NCI-H526 (cell line): ENCODE data around the gene CDC14A.

Experiments
- DNase-seq, 2 experiments: peaks; one replicate each; lab custom pipeline; 2025; lab: John Stamatoyannopoulos, UW

The CDC14A gene

DNA sequence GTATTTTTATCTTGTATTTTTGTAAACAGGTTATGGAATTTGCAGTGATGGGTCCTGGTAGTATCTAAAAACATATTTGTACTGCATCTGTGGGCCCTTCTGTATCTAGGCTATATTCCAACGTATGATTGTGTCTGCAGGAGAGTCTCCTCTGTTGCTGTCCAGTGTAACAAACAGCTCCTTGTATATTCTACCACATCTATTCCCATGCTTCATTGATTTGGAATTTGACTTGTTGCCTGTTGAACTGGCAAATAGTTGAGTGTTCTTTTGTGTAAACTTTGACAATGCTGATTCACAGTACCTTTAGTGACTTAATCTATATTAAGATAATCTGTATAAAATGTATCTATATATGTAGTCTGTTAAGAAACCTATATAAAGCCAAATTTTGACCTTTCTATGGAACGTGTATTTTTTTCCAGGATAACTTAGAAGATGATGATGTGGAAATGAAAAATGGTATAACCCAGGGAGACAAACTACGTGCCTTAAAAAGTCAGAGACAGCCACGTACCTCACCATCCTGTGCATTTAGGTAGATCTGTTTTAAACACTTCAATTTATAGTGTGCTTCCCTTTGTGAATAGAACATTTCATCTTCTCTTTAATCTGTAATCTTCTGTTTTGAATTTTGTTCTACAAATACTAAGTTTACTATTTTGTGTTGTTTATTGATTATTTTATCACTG, 142.2 kb downstream of the CDC14A start:
- DNase-seq: no peak

DNA sequence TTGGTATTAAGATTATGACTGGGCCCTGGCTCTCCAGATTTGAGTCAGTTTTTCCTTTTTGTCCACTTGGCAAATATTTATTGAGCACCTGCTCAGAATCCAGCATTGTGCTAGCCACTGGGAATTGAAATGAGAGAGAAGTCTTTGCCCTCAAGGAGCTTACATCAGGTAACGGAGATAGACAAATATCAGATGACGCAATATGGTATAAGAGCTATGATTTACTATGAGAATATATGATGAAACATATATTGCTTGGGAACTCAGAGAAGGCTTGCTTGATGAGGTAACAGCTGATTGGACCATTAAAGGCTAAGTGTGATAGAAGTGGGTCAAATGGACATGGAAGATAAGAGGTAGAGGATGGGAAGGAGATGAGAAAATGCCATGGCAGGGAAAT, 144.6 kb downstream of the CDC14A start:
- no peak for DNase-seq

DNA sequence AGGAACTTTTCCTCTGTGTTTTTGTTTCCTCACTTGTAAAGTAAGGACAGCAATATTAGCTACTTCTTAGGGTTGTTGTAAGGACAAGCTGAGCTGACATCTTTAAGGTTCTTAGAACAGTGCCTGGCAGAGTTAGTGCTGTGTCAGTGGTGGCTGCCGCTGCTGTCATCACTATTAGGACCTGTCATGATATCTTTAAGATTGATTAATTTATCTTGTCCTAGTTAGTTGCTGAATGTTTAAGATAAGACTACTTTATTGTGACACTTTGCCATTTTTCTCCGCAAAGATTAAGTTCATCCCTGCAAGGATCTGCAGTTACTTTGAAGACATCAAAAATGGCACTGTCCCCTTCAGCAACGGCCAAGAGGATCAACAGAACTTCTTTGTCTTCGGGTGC, 145.5 kb downstream of the CDC14A start:
- no peak for DNase-seq

DNA sequence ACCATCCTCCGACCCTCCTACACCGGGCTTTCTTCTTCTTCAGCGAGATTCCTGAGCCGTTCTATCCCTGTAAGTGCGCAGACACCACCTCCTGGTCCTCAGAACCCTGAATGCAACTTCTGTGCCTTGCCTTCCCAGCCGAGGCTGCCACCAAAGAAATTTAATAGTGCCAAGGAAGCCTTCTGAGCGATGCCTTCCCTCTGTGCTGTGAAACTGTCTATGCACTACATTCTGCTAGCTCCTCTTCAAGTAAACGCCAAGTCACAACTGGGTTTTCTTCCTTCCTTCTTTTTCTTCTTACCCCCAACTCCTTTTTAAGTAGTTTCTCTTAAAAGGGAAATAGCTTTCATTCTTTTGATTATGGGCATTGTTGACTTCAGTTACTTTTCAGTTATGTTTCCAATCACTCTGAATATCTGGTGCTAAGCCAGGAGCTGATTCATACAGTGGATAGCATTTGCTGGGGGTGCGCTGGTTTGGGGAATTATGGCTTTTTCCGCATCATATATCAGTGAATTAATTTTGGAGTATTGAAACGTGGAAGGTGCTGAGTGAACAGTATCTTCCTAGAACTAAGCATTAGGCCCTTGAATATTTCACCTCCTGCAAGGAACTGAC, 147.0 kb downstream of the CDC14A start:
- DNase-seq: no peak

DNA sequence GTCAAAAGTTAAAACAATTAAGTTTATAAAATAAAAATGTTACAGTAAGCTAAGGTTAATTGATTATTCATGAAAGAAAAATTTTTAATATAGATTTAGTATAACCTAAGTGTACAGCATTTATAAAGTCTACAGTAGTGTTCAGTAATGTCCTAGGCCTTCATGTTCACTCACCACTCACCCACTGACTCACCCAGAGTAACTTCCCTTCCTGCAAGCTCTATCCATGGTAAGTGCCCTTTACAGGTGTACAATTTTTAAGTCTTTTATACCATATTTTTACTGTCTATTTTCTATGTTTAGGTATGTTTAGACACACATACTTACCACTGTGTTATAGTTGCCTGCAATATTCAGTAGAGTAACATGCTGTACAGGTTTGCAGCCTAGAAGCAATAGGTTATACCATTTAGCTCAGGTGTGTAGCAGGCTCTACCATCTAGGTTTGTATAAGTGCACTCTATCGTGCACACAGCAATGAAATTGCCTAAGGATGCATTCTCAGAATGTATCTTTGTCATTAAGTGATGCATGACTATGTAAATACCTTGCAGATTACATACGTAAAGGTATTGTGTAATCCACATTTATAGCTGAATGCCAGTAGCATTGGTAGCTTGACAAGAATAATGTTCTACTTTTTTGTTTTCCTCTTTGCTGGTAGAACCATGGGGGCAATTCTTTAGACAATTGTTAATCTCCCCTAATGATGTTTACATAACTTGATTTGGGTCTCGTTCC, 149.9 kb downstream of the CDC14A start:
- peak; percentile 12 to 38 for DNase-seq

DNA sequence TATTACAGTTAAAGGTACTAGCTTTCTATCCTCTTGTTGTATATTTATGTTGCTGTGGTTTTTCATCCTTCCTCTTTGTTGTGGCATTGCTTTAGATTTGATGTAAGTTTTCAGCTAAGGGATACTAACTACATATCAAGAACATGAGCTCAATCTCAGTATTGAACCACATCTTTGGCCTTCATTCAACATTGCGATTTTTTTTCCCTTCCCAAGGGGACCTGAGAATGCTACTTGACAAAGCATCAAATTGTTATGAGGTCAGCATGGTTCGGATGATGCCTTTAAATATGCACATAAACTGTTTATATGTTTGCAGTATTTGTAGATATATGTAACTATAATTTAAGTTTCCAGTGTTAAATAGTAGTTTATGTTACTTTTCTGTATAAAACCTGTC, 153.9 kb downstream of the CDC14A start:
- no peak for DNase-seq

DNA sequence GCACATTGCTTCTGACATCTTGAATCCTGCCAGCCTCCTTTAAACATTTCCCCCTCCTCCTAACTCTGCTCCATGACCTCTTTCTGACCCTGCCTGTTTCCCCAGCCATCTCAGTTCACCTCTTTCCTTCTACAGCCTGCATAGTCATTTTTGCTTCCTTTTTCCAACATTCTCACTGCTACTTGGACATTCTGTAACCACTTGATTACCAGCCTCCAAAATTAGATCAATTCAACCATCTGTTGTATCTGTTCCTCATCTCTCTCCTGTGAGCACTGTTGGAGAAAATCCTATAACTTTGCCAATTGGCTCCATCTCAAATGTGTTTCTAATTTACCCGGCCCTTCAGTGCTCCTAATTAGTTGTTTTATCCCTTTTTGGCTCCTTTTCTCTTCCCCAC, 158.1 kb downstream of the CDC14A start:
- DNase-seq: no peak

DNA sequence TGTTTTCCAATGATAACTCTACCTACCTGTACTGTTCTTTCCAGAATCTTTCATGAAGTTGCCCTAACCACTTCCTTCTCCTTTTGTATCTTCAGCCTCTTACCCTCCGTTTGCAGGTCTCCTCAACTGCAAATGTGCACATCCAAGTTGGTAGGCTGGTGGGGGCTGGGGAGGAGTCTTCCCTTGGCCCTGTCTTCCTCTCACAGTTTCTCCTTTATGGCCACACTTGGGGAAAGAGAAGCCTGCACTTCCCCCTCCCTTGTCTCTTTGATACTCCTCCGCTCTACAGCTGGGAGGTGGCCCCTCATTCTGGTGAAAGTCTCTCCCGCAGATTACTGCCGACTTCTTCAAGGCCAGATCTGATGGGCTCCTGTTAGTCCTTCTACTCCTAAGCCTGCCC, 158.8 kb downstream of the CDC14A start:
- no peak for DNase-seq

DNA sequence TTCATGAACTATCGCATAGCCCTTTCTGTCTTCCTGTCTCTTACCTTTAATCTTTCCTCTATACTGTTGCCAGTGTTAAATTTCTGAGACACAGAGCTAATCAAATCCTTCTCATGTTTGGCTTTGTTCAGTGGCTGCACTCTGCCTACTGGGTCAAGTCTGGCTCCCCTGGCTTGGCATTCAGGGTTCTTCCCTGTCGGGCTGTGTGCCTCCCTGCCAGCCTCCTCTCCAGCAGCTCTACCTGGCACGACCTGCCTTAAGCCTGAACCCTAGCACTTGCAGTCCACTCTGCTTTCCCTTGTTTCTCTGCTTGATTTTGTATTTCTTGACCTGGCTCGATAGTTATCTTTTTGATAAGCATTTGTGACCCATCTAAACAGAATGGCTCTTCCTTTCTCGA, 159.5 kb downstream of the CDC14A start:
- DNase-seq: no peak

DNA sequence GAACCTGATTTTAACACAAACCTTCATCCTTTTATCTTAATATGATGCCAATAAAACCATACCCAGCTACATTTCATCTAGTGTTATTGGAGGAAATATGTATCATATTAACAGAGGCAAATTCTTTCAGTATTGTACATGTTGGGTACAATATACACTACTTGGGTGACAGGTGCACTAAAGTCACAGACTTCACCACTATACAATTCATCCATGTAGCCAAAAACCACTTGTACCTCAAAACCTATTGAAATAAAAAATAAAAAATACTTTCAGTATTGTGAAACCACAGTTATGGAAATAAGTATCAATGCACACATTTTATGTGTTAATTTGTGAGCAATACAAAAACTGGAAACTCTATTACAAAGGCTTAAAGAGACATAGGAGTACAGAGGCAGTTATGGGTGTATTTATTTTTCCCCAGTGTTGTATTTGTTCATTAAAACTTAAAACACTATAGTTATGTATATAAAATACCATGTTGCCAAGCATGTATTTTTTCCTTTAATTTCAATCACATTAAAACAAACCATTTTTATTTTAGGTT, 160.6 kb downstream of the CDC14A start:
- DNase-seq: no peak

DNA sequence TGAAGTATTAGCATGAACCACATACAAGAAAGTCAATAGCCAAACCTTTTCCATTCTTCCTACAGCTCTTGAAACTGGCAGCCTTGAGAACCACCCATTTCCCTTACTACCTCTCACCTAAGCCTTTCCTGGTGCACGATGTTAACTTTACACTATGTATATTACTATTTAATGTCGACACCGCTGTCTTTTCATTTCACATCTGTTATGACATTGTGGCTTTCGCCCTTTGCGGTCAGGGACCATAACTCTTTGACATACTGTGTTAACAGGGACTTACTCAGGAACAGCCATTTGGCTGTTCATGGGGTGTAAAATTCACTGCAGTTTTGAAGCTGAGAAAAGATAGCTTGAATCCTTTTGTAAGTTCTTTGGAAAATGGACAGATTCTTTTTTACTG, 164.6 kb downstream of the CDC14A start:
- no peak for DNase-seq

DNA sequence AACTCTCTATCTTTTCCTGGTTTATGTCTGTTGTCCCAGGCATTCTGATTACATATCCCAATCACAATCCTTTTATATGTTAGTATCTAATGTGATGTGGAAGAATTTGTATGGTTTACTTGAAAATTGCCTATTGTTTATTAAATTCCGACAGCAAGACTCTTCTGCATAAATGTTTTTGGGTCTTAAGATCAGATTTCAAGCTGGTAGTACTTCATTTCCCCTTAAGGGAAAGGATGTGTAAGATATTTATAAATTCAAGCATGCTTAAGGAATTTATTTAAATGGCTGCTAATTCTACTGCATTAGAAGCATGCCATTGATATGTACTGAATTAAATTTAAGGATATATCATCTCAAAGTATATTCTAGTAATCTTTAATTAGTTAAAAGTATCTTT, 165.2 kb downstream of the CDC14A start:
- DNase-seq: no peak

DNA sequence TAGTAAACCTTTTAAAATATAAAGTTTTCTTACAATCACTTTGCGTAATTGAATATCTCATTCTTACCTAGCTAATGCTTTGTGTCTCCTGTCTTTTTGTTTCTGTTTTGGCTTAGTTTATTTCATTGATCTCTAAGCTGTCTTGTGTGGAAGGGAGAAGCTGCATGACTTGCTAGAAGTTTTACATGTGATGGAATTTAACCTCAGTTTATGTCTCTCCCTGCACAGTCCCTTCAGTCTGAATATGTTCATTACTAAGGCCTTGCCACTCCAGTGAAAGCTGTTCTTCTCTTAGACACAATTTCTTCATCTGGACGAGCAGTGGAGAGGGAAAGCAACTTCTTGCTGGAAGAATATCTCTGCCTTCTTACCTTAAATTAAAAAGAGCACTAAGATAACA, 165.7 kb downstream of the CDC14A start:
- DNase-seq: no peak

DNA sequence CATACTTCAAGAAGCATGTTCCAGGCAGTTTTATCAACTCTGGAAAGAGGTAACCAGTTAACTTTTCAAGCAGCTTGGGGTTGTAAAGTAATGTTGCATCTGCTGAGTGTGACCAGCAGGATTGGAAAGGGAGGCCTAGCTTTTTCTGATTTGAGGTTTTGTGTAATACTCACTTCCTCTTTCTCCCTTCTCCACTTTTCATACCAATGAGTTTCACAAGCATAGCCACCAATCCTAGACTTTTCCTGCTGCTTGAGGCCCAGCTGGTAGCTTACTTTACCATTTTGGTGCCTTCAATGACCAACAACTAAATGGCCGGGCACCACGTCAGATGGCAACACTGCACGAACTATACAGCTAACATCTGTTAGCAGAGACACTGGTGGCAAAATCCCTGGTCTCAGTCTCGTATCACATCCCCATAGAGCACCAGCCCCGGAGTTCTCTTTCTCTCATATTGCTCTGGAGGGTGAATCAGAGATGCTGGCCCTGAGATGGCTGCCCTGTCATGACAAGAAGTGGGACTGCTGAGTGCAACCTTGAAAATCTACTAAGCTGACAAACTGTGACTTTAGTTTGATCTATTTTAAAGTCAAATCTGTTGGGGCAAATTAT, 170.8 kb downstream of the CDC14A start:
- no peak for DNase-seq

DNA sequence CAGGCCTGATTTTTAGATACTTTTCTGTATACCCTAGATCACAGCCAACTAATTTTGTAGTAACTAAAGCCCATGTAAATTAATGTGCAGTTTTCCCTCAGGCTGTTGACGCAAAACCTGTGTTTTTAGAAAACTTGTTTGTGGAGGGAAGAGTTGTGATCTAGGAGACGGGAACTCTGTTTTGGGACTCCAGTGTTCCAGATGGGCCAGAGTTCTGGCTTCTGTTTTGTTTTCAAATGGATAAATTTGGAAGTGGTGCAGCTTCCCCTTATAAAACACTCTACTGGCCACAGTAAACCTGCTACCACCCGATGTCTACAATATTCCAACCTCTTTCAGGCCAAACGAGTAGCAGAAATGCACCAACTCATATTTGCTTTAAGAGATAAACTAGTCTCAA, 172.0 kb downstream of the CDC14A start:
- no peak for DNase-seq

DNA sequence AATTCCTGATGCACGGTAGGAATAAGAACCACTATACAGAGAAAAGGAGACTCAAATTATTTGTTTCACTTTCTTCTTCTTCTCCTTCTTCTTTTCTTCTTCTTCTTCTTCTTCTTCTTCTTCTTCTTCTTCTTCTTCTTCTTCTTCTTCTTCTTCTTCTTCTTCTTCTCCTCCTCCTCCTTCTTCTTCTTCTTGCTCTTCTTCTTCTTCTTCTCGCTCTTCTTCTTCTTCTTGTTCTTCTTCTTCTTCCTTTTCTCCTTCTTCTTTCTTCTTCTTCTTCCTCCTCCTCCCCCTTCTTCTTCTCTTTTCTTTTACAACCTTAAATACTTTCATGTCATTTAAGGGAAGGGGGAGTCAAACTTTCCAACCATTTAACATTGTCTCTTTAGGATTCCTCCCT, 174.6 kb downstream of the CDC14A start:
- DNase-seq: no peak

DNA sequence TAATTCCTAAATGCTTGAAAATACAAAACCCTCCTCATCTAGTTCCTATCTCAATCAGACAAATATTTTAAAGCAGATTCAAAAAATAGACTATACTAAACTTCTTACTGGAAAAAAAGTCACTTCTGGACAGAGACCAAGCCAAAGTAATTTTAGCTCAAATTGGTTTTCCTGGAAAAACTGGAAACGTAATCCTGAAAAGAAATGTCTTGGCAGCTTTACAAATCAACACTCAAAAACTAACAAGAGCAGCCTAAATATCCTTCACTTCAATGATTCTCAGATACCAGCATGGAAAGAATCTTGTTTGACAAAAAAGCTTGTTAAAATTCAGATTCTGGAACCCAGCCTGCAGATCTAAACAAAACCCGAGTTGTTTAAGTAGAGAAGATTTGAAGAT, 176.6 kb downstream of the CDC14A start:
- no peak for DNase-seq

DNA sequence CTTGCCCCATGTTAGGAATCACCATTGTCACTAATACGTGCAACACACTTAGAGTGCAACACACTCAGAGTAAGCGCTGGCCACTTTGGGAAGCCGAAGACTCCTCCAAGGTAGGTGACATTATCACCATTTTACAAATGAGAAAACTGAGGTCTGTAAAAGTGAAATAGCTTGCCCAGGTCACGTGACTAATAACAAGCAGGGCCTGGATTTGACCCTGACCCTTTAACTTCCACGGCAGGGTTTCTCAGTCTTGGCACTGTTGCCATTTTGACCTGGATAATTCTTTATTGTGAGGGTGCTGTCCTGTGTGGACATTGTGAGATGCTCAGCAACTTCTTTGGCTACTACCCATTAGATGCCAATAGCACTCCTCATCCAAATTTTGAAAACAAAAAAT, 177.8 kb downstream of the CDC14A start:
- DNase-seq: no peak

DNA sequence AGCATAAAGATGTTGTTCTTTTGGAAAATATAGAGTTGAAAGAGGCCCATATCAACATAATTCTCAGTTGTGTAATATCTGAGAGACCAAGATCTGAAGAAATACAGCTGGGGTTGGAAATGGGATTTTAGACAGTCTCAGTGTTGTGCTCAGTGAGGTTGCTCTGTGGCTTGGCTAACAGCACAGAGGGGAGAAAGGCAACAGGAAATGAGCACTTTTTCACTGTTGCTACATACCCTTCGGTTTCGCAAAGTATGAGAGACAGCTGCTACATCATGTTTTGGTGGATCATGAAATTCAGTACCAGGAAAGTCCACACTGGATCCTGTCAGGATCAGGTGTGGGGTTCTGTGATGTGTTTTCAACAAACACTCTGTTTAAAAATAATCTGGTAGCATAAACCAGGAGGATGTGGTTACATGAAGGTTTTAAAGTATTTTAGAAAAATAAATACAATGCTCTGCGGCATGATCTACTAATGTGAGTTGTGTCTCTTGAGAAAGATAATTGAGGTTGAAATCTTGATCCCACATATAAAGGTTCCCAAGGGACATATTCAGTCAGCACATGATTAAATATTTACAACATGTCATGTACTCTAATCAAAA, 178.7 kb downstream of the CDC14A start:
- DNase-seq: no peak

DNA sequence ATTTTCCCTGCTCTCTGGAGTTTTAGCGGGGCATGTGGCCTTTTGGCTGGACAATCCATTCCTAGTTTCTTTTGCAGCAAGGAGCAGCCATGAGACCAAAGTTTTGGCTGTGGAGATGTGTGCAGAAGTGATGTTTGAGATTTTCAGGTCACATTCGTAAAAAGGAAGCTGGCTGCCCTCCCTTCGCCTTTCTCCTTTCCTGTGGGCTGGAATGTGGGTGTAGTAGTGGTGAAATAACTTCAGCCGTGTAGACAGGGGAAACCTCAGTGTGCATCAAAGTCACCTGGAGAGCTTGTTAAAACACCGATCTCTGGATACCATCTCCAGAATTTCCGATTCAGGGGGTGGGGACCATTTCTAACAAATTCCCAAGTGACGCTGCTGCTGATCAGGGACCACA, 180.3 kb downstream of the CDC14A start:
- no peak for DNase-seq

DNA sequence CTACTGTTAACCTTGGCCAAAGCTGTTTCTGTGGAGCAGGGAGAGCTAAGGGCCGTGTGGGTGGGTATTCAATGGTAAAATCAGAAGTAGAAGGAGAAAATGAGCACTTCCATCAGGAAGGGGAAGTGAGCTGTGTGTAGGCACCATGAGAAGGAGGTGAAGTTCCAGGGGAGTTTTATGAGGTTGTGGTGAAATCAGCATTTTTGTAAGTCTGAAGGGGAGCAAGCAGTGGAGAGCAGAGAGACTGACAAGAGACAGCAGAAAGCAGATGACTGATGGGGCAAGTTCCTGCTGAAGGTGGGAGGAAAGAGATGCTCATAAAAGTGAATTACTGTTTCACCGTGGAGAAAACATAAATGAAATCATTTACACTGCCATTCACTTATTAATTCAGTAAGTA, 183.0 kb downstream of the CDC14A start:
- DNase-seq: no peak

DNA sequence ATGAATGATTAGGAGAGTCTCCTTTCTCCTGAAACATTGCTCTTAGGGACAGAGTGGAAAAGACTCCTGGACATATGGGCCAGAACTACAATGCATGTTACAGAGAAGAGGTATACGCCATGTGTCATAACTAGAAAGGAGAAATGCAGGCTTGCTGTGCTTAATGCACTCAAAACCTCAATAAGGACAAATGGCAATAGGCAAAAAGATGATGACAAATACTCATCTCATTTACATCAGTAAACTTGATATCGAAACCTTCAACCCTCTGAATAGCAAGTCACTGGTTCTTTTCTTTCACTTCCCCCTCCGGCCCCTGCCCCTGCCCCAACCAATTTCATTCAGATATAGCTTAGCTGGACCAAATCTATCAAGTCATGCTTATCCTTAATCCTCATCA, 183.7 kb downstream of the CDC14A start:
- DNase-seq: no peak
